Thyroid gland (tissue), 4 donors: Measurements from ENCODE around the gene NIM1K. TPM values are rescaled to one million over a fixed set of nuclear protein-coding genes. Genes with fewer than 3 reads are reported as not detected.
"Not testable (repeated sequence)": the region's sequence is repeated elsewhere in the genome, so short reads cannot be mapped to it uniquely, and the experiment has no call there.

Source experiments
- DNase-seq, 2 donors: peaks; one replicate each; pipeline ENCODE4 v3.0.0-alpha.2; 2019
- H3K27ac ChIP-seq, 3 donors: fragments of 200-600 bp; sonication (generic); 1 replicate in 2 of 3; 2 replicates in 1 of 3; pipeline ENCODE4 v1.5.1; 2016 to 2019; ENCODE audit warnings: mild to moderate bottlenecking in 1 of 3, moderate library complexity in 1 of 3
- H3K27me3 ChIP-seq: fragments of 200-600 bp; sonication (generic); one replicate; pipeline ENCODE4 v1.5.1; 2019
- H3K36me3 ChIP-seq, 2 donors: fragments of 200-600 bp; sonication (generic); one replicate each; pipeline ENCODE4 v1.5.1; 2016 to 2019
- H3K4me1 ChIP-seq, 2 donors: fragments of 200-600 bp; sonication (generic); one replicate each; pipeline ENCODE4 v1.5.1; 2017 to 2019
- H3K4me3 ChIP-seq, 3 donors: fragments of 200-600 bp; sonication (generic); replicated peaks in 1 of 3; 1 replicate in 2 of 3; 2 replicates in 1 of 3; pipeline ENCODE4 v1.5.1; 2016; ENCODE audit warnings: mild to moderate bottlenecking in 1 of 3
- H3K9me3 ChIP-seq: fragments of 200-600 bp; sonication (generic); one replicate; pipeline ENCODE4 v1.5.1; 2017
- POLR2A ChIP-seq, 2 donors: fragments of 450-650 bp; IDR thresholded peaks; one replicate each; pipeline ENCODE4 v1.6.1; 2017; ENCODE audit warnings: antibody characterized with exemption in 2 of 2, mild to moderate bottlenecking in 2 of 2, moderate library complexity in 1 of 2
- WGBS, 2 donors: methylation state at CpG; one replicate each; pipeline ENCODE4 v1.1.5; 2017; 5-methylcytosine and 5-hydroxymethylcytosine counted together
- intact Hi-C: fragments of 100-400 bp; cut with DNase I; formaldehyde crosslinking; loops from one replicate; pipeline ENCODE4 v1.15.1; 2023
- total RNA-seq, 4 donors: library from RNA; depleted of rRNA; stranded (reverse); fragments of >200 nt; gene quantifications; one replicate each; pipeline ENCODE4 v1.2.3, GENCODE V29; 2016
- TF ChIP-seq, protein P1 (sequence below), 6 experiments: fragments of 200-600 bp in 3 of 6; fragments of 450-650 bp in 3 of 6; sonication (generic) in 3 of 6; IDR thresholded peaks; one replicate each; pipeline ENCODE4 v1.5.1; 2016 to 2019; ENCODE audit warnings: antibody characterized with exemption in 6 of 6, mild to moderate bottlenecking in 2 of 6, inconsistent platforms in 1 of 6, moderate library complexity in 1 of 6

The NIM1K gene
- total RNA-seq, 4 donors from 2014 or later, result 0.40 to 2.1 (median 0.58) TPM

DNA sequence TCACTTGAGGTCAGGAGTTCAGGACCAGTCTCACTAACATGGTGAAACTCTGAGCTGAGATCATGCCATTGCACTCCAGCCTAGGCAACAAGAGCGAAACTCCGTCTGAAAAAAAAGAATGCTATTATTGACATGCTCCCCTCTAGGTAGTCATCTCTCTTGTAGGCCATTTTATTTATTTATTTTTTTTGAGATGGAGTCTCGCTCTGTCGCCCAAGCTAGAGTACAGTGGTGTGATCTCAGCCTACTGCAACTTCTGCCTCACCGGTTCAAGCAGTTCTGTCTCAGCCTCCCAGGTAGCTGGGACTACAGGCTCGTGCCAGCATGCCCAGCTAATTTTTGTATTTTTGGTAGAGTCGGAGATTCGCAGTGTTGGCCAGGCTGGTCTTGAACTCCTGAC, 20.6 kb upstream of the NIM1K start:
- no peak for DNase-seq
- Histone ChIP-seq H3K4me1 (no peaks in the 10 kb centered on the region), H3K36me3 (peaks cover 0 to 15% of the 10 kb centered on the region in 2 donors), H3K4me3 (no peak overlapping the region), H3K9me3 (no peaks in the 10 kb centered on the region), H3K27me3 (no peaks in the 10 kb centered on the region), H3K27ac (no peak overlapping the region)
- WGBS, 2 donors, result 90 to 95% methylated on average over 8 of the region's 8 CpGs
- intact Hi-C loops, result no loop called here
- TF ChIP-seq POLR2A (IDR thresholded peaks at IDR 0.05), result no peak
- TF ChIP-seq, protein P1, sequence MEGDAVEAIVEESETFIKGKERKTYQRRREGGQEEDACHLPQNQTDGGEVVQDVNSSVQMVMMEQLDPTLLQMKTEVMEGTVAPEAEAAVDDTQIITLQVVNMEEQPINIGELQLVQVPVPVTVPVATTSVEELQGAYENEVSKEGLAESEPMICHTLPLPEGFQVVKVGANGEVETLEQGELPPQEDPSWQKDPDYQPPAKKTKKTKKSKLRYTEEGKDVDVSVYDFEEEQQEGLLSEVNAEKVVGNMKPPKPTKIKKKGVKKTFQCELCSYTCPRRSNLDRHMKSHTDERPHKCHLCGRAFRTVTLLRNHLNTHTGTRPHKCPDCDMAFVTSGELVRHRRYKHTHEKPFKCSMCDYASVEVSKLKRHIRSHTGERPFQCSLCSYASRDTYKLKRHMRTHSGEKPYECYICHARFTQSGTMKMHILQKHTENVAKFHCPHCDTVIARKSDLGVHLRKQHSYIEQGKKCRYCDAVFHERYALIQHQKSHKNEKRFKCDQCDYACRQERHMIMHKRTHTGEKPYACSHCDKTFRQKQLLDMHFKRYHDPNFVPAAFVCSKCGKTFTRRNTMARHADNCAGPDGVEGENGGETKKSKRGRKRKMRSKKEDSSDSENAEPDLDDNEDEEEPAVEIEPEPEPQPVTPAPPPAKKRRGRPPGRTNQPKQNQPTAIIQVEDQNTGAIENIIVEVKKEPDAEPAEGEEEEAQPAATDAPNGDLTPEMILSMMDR (IDR thresholded peaks at IDR 0.05), result no peak

GRCh38 chr5:43171926-43172325, 20.1 kb upstream of the NIM1K start:
- Histone ChIP-seq H3K4me1 (no peaks in the 10 kb centered on the region), H3K27me3 (no peaks in the 10 kb centered on the region), H3K9me3 (no peaks in the 10 kb centered on the region), H3K27ac (no peak overlapping the region), H3K4me3 (no peak overlapping the region), H3K36me3 (peaks cover 0 to 15% of the 10 kb centered on the region in 2 donors)
- TF ChIP-seq POLR2A (IDR thresholded peaks at IDR 0.05), result no peak
- TF ChIP-seq, protein P1 (IDR thresholded peaks at IDR 0.05), result no peak
- intact Hi-C loops, result no loop called here
- DNase-seq, result no peak
- WGBS, 2 donors, result 100% methylated on average over 1 of the region's 1 CpG

GRCh38 chr5:43172779-43173178, 19.2 kb upstream of the NIM1K start:
- DNase-seq, result no peak
- Histone ChIP-seq H3K27me3 (no peaks in the 10 kb centered on the region), H3K36me3 (peaks cover 0 to 15% of the 10 kb centered on the region in 2 donors), H3K27ac (no peak overlapping the region), H3K9me3 (no peaks in the 10 kb centered on the region), H3K4me1 (no peaks in the 10 kb centered on the region), H3K4me3 (no peak overlapping the region)
- intact Hi-C loops, result no loop called here
- 96 to 99% methylated on average over 2 of the region's 2 CpGs for WGBS, 2 donors
- TF ChIP-seq POLR2A (IDR thresholded peaks at IDR 0.05), result no peak
- TF ChIP-seq, protein P1 (IDR thresholded peaks at IDR 0.05), result no peak

DNA sequence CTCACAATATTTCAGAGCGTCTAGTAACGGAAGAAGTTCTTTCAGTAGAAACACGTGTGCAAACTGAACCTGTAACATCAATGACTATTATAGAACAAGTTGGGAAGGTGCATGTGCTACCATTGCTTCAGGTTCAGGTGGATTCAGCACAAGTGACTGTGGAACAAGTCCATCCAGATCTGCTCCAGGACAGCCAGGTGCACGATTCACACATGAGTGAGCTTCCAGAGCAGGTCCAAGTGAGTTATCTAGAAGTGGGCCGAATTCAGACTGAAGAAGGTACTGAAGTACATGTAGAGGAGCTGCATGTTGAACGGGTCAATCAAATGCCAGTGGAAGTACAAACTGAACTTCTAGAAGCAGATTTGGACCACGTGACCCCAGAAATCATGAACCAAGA, 17.4 kb upstream of the NIM1K start:
- no peak overlapping the region for H3K27ac ChIP-seq
- WGBS, 2 donors, result 63 to 68% methylated on average over 7 of the region's 7 CpGs

DNA sequence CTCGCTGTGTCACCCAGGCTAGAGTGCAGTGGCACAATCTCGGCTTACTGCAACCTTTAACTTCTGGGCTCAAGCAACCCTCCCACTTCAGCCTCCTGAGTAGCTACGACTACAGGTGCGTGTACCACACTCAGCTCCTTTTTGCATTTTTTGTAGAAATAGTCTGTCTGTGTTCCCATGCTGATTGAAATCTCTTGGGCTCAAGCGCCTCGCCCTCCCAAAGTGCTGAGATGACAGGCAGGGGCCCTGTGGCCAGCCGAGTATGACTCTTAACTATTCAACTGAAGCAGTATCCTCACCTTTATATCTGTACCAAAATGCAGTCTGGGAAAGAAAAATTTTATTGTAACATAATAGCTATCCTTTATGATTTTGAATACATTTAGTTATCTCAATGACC, 12.2 kb upstream of the NIM1K start:
- intact Hi-C loops, result no loop called here
- no peak for TF ChIP-seq POLR2A (IDR thresholded peaks at IDR 0.05)
- TF ChIP-seq, protein P1 (IDR thresholded peaks at IDR 0.05), result no peak
- peak overlapping the region in 1 of 3 donors; percentile 6 for H3K27ac ChIP-seq
- WGBS, 2 donors, result 43 to 46% methylated on average over 7 of the region's 7 CpGs
- peak; percentile 32 to 44 for DNase-seq
- H3K4me3 ChIP-seq, result no peak overlapping the region
- H3K36me3 ChIP-seq, result peaks cover 0 to under 1% of the 10 kb centered on the region in 2 donors
- H3K9me3 ChIP-seq, result no peaks in the 10 kb centered on the region
- H3K27me3 ChIP-seq, result no peaks in the 10 kb centered on the region
- H3K4me1 ChIP-seq, result peaks cover 6 to 10% of the 10 kb centered on the region in 2 donors

More for the DNA sequence above, 17.4 kb upstream of the NIM1K start:
- Histone ChIP-seq H3K27me3 (no peaks in the 10 kb centered on the region), H3K4me1 (peaks cover under 1 to 6% of the 10 kb centered on the region in 2 donors), H3K36me3 (peaks cover 0 to 15% of the 10 kb centered on the region in 2 donors), H3K9me3 (no peaks in the 10 kb centered on the region), H3K4me3 (no peak overlapping the region)
- DNase-seq, result peak; percentile 9 to 18
- intact Hi-C loops, result no loop called here
- no peak for TF ChIP-seq POLR2A (IDR thresholded peaks at IDR 0.05)

DNA sequence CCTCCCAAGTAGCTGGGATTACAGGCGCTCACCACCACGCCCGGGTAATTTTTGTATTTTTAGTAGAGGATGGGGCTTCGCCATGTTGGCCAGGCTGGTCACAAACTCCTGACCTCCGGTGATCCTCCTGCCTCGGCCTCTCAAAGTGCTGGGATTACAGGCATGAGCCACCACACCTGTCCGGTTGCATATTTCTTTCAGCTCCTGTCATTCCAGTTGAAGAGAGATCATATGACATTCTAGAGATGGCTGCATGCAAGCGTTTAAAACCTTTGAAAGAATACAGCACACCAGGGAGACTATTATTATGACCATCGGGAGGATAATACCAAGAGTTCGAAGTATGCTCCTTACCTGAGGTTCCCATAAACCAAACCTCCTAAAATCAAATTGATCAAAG, 9.6 kb upstream of the NIM1K start:
- WGBS, 2 donors, result 94 to 97% methylated on average over 10 of the region's 10 CpGs
- TF ChIP-seq, protein P1 (IDR thresholded peaks at IDR 0.05), result no peak
- TF ChIP-seq POLR2A (IDR thresholded peaks at IDR 0.05), result no peak
- intact Hi-C loops, result no loop called here

DNA sequence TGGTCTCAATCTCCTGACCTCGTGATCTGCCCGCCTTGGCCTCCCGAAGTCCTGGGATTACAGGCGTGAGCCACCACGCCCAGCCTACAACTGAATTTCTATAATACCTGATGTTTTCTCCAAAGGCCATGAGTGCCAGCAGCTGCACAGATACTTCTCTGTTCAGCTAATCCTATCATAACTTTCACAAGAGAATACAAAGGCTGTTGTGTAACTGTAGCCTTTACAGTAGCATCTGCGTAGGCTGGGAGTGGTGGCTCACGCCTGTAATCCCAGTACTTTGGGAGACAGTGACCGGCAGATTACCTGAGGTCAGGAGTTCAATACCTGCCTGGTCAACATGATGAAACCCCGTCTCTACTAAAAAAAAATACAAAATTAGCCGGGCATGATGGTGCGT, 8.9 kb upstream of the NIM1K start:
- H3K27me3 ChIP-seq, H3K27ac ChIP-seq, DNase-seq, H3K9me3 ChIP-seq, H3K4me3 ChIP-seq, H3K36me3 ChIP-seq, intact Hi-C loops: not testable (repeated sequence)
- WGBS, 2 donors, result 94 to 99% methylated on average over 11 of the region's 11 CpGs
- peaks cover 6 to 10% of the 10 kb centered on the region in 2 donors for H3K4me1 ChIP-seq

More for the DNA sequence above, 9.6 kb upstream of the NIM1K start:
- Histone ChIP-seq H3K27me3 (no peaks in the 10 kb centered on the region), H3K4me1 (peaks cover 6 to 10% of the 10 kb centered on the region in 2 donors), H3K9me3 (no peaks in the 10 kb centered on the region), H3K4me3 (no peak overlapping the region), H3K27ac (no peak overlapping the region), H3K36me3 (no peaks in the 10 kb centered on the region)
- DNase-seq, result no peak
